ENCODE results near the gene DUT.
A peak's percentile ranks its signal among the peaks of the same experiment; 100 is the strongest.
"Not testable (repeated sequence)": the region's sequence is repeated elsewhere in the genome, so short reads cannot be mapped to it uniquely, and the experiment has no call there.

DUT gene

GRCh38 chr15:48330855-48331795 is at the start of gene DUT:
DUT (plus strand) TSS chr15:48331429; CDS start chr15:48331516, 87 bp downstream.
- peak; percentile 39 for DNase-seq (ENCODE audit: low spot score)

- no peak for DNase-seq (ENCODE audit: low spot score)
Measured at GRCh38 chr15:48281674-48282073, 49.6 kb upstream of the DUT start.

GRCh38 chr15:48282216-48282615 is 49.0 kb upstream of the DUT start:
- no peak for DNase-seq (ENCODE audit: low spot score)

- no peak for DNase-seq (ENCODE audit: low spot score)
Measured at GRCh38 chr15:48283396-48284145, 47.7 kb upstream of the DUT start.

GRCh38 chr15:48285329-48286214 is 45.7 kb upstream of the DUT start:
- DNase-seq (ENCODE audit: low spot score): peak; percentile 20

- DNase-seq (ENCODE audit: low spot score): no peak
Measured at GRCh38 chr15:48289628-48290027, 41.6 kb upstream of the DUT start.

- no peak for DNase-seq (ENCODE audit: low spot score)
Measured at GRCh38 chr15:48292458-48292857, 38.8 kb upstream of the DUT start.

GRCh38 chr15:48297668-48298067 is 33.6 kb upstream of the DUT start:
- no peak for DNase-seq (ENCODE audit: low spot score)

GRCh38 chr15:48298914-48299313 is 32.3 kb upstream of the DUT start:
- DNase-seq (ENCODE audit: low spot score): no peak

GRCh38 chr15:48300038-48300437 is 31.2 kb upstream of the DUT start:
- no peak for DNase-seq (ENCODE audit: low spot score)

GRCh38 chr15:48304398-48304797 is 26.8 kb upstream of the DUT start:
- no peak for DNase-seq (ENCODE audit: low spot score)

- DNase-seq (ENCODE audit: low spot score): no peak
Measured at GRCh38 chr15:48306639-48307038, 24.6 kb upstream of the DUT start.

- no peak for DNase-seq (ENCODE audit: low spot score)
Measured at GRCh38 chr15:48307586-48307985, 23.6 kb upstream of the DUT start.

GRCh38 chr15:48309740-48310139 is 21.5 kb upstream of the DUT start:
- no peak for DNase-seq (ENCODE audit: low spot score)

- no peak for DNase-seq (ENCODE audit: low spot score)
Measured at GRCh38 chr15:48313216-48313615, 18.0 kb upstream of the DUT start.

GRCh38 chr15:48315041-48315440 is 16.2 kb upstream of the DUT start:
- no peak for DNase-seq (ENCODE audit: low spot score)

- DNase-seq (ENCODE audit: low spot score): no peak
Measured at GRCh38 chr15:48317221-48317620, 14.0 kb upstream of the DUT start.

GRCh38 chr15:48318131-48318530 is 13.1 kb upstream of the DUT start:
- DNase-seq (ENCODE audit: low spot score): no peak

GRCh38 chr15:48323294-48323693 is 7.9 kb upstream of the DUT start:
- DNase-seq (ENCODE audit: low spot score): no peak

GRCh38 chr15:48324949-48325348 is 6.3 kb upstream of the DUT start:
- no peak for DNase-seq (ENCODE audit: low spot score)

GRCh38 chr15:48325400-48325799 is 5.8 kb upstream of the DUT start:
- DNase-seq (ENCODE audit: low spot score): no peak

- DNase-seq (ENCODE audit: low spot score): not testable (repeated sequence)
Measured at GRCh38 chr15:48326180-48326579, 5.0 kb upstream of the DUT start.

Data from HuH-7.5 (cell line).